Ishikawa (cell line): Measurements from ENCODE around the gene GID8.

Experiments
- CREB1 ChIP-seq: IDR thresholded peaks from 2 replicates; pipeline ENCODE4 v1.6.1; 2012; ENCODE audit warnings: low read depth
- EGR1 ChIP-seq: IDR thresholded peaks from 2 replicates; pipeline ENCODE4 v1.6.1; 2012
- EP300 ChIP-seq: IDR thresholded peaks from 2 replicates; pipeline ENCODE4 v1.6.1; 2012; ENCODE audit warnings: borderline replicate concordance
- MAX ChIP-seq: IDR thresholded peaks from 2 replicates; pipeline ENCODE4 v1.6.1; 2012
- RAD21 ChIP-seq: IDR thresholded peaks from 2 replicates; pipeline ENCODE4 v1.6.1; 2012; ENCODE audit warnings: low read depth
- REST ChIP-seq: IDR thresholded peaks from 2 replicates; pipeline ENCODE4 v1.6.1; 2012; ENCODE audit warnings: low read depth, mild to moderate bottlenecking
- TAF1 ChIP-seq: IDR thresholded peaks from 2 replicates; pipeline ENCODE4 v1.6.1; 2012; ENCODE audit warnings: low read depth, mild to moderate bottlenecking

- no peak for TF ChIP-seq RAD21
- TF ChIP-seq EGR1, result no peak
- no peak for TF ChIP-seq CREB1
- TF ChIP-seq MAX, result no peak
- no peak for TF ChIP-seq REST
- no peak for TF ChIP-seq EP300
- TF ChIP-seq TAF1, result no peak
Observed at GRCh38 chr20:62905536-62906117, 32.3 kb upstream of the GID8 start.
